ENCODE results near the gene AQP3.
"Not testable (repeated sequence)": the region's sequence is repeated elsewhere in the genome, so short reads cannot be mapped to it uniquely, and the experiment has no call there.

The AQP3 gene

DNA sequence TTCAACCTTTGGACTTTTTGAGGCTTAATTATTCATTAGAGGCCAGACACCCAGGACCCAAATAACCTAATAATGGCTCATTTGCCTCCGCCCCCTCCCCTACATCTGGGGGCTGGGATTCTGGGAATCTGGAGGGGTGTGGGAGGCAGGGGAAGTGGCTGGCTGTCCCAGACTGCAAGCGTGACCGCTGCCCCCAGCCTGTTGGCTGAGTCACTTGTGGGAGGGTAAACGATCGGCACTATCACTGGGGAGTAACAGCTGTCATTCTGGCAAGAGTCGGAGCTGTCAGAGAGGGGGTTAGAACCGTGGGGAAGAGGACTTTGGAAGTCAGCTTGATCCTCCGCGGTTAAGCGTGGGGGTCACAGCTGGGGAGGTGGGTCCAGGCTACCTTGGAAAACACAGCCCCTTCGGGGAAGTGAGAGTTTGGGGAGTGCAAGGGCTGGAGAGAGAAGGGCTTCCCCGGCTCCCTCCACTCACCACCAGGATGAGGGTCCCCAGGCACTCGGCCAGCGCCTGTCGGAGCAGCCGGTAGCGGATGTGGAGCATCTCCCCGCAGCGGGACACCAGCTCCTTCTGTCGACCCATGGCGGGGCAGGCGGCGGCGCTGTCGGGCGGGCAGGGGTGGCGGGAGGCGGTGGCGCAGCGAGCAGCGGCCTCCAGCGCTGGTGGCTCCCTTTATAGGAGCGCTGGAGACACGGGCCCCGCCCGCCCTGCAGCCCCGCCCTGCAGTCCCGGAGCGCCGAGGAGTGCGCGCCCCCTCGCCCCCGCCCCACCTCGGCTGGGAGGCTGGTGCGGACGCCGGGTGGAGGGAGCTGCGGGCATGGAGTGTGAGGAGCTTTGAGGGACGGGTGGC lies at the start of gene AQP3:
Gene AQP3, minus strand, starts transcription at position 648 of the 853 bp plus-strand sequence. Its CDS starts 63 bp downstream, at position 585.
- no peak for DNase-seq

- not testable (repeated sequence) for DNase-seq
Measured at GRCh38 chr9:33493819-33494218, 46.4 kb upstream of the AQP3 start.

DNA sequence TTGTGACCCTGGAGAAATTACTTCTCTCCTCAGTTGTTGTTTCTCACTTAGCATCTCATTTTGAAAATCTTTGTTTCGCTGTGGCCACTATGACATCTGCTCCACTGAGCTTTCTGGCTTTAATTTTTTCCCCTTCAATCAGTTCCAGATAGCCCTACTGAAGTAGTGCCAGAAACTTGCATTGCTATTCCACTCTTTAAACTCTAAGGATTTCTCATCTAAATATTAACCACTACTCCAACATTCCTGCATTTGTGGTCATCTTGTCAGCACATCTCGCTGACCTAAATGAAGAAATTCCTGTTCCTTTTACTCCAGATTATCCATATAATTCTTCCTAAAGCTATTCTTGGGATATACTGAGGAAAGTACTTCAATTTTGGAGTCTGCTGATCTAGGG lies 41.7 kb upstream of the AQP3 start:
- no peak for DNase-seq

- not testable (repeated sequence) for DNase-seq
Measured at GRCh38 chr9:33485312-33485711, 37.9 kb upstream of the AQP3 start.

DNA sequence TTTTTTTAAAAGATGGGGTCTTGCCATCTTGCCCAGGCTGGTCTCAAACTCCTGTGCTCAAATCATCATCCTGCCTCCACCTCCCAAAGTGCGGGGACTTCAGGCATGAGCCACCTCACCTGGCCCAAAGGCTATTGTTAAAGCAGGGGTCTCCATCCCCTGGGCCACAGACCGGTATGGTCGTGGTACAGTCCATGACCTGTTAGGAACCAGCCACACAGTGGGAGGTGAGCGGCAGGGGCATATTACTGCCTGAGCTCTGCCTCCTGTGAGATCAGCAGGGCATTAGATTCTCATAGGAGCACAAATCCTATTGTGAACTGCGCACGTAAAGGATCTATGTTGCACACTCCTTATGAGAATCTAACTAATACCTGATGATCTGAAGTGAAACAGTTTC lies 33.6 kb upstream of the AQP3 start:
- DNase-seq = no peak

DNA sequence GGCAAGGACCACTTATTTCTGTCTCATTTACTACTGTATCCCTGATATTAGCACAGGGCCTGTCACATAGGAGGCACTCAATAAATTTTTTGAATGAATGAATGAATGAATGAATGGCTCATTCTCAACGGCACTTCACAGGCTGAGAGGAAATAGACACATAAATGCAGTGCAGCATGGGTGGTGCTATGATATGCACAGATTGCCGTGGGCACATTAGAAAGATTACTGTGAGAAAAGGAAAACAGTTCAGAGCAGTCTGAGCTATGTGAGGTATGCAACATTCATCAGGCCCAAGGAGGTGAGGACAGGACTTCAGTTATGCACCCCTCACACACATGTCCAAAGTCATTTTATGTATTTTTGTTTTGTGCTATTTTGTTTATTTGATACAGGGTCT lies 32.7 kb upstream of the AQP3 start:
- no peak for DNase-seq

- no peak for DNase-seq
Measured at GRCh38 chr9:33476503-33476902, 29.1 kb upstream of the AQP3 start.

DNA sequence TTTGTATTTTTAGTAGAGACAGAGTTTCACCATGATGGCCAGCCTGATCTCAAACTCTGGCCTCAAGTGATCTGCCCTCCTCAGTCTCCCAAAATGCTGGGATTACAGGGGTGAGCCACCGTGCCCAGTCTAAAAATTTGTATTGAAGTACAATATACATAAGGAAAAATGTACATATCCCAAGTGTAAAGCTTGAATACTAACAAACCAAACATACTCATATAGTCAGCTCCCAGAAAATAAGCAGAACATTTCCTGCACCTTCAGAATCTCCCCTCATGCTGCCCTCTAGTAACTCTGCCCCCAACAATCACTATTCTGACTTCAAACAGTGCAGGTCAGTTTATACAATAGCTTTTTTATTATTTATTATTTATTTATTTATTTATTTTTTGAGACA lies 28.0 kb upstream of the AQP3 start:
- no peak for DNase-seq

DNA sequence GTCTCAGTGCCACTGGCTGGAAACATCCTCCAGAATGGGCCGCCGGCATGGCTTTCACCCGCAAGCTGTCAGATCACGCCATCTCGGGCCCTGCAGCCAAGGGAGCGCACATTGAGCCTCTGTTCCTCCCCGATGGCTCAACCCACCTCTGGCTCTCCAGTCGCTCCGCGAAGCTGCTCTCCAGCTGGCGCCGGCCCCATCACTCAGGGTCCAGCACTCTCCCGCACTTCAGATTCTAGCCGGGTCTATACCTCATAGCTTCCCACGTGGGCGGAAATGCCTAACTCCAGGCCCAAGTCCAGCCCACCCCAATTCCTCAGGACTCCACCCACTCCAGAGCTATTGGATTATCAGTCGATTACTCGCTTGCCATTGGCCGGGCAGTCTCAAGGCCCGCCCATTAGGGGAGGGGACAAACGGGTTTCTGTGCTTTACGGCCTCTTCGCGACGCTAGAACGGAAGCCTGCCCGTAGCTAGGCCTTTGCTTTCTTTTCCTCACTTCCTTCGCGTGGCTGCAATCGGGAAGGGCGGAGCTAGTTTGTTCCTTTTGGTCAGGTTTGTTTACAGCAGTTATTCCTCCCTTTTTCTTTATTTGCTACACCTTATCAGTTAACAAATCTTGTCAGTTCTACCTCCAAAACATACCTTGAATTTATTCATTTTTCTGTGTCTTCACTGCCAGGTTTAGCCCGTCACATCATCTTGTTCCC lies 26.4 kb upstream of the AQP3 start, which contains the start of gene NOL6:
Gene NOL6, minus strand, starts transcription at position 282 of the 710 bp plus-strand sequence. Its CDS starts 82 bp downstream, at position 200.
- DNase-seq = peak; percentile 97

DNA sequence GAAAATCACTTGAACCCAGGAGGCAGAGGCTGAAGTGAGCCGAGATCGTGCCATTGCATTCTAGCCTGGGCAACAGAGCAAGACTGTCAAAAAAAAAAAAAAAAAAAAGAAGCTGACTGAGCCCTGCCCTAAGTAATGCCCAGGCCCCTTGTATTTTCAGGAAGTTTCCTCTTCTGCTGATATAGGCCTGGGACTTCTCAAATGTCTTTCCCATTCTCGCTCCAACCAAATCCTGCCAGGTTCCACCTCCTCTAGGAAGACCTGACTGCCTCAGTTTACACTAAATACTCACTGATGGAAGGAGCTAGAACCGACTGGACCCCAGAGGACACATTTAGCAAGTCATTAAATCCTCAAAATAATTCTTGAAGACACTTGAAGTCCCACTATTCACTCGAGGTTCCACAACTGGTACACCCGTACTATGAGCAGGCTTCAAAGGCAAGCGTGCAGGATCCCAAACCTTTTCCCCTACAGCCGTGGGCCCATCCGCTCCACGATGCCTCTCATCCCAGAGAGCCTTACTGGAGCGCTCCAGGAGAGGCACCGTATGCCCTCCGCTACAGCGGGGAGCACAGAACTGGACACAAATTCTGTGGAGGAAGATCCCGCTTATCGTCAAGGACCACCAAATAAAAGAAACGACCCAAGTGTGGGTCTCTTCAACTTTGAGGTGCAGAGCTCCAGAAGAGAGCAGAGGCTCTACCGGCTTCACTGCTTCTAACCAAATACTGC lies 25.7 kb upstream of the AQP3 start:
- DNase-seq = no peak

DNA sequence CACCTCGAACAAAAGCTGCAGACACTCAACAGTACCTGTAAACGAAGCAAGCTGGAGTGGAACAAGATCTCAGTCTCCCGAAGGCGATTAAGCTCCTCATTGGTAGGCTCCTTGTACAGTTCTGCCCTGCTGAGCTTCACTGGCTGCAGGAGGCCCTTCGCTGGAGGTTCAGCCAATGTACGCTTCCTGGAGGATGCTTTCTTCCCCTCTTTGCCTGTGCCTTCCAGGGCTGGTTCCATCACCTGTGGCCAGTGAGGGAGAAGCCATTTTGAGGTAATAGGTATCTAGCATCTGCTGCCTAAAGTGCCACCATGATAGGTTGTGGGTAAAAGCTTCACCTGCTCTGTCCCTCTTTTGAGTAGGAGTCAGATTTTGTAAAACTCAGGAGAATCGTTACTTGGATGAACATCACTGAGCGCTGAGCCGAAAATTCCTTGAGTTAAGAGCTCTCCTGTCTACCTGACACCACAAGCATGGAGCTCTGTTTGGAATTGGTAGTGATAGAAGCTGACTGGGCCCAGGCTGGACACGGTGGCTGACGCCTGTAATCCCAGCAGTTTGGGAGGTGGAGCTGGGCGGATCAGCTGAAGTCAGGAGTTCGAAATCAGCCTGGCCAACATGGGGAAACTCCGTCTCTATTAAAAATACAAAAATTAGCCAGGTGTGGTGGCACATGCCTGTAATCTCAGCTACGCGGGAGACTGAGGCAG lies 24.9 kb upstream of the AQP3 start:
- DNase-seq = no peak

GRCh38 chr9:33471361-33471760 lies 24.0 kb upstream of the AQP3 start:
- no peak for DNase-seq

DNA sequence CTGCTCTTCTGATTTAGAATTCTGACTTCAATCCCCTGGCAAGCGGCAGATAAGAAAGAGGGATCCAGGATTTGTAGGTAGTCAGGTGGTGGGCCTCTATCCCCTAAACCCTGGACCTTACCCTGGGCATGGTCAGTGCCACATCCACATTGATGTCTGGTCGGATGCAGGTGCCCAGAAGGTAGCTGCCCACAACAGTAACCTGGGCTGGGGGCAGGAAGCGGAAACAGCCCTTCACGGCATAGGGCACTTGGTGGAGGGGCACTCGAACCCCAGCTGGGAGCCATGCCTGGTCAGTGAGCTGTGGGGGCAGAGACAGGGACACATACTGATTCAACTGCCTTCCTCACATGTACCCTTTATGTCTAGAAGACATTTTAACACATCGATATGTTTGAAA lies 22.5 kb upstream of the AQP3 start:
- no peak for DNase-seq

GRCh38 chr9:33468797-33469621 lies 21.6 kb upstream of the AQP3 start:
- no peak for DNase-seq

GRCh38 chr9:33468215-33468730 lies 20.9 kb upstream of the AQP3 start:
- DNase-seq = no peak

GRCh38 chr9:33467526-33467925 lies 20.1 kb upstream of the AQP3 start:
- DNase-seq = no peak

DNA sequence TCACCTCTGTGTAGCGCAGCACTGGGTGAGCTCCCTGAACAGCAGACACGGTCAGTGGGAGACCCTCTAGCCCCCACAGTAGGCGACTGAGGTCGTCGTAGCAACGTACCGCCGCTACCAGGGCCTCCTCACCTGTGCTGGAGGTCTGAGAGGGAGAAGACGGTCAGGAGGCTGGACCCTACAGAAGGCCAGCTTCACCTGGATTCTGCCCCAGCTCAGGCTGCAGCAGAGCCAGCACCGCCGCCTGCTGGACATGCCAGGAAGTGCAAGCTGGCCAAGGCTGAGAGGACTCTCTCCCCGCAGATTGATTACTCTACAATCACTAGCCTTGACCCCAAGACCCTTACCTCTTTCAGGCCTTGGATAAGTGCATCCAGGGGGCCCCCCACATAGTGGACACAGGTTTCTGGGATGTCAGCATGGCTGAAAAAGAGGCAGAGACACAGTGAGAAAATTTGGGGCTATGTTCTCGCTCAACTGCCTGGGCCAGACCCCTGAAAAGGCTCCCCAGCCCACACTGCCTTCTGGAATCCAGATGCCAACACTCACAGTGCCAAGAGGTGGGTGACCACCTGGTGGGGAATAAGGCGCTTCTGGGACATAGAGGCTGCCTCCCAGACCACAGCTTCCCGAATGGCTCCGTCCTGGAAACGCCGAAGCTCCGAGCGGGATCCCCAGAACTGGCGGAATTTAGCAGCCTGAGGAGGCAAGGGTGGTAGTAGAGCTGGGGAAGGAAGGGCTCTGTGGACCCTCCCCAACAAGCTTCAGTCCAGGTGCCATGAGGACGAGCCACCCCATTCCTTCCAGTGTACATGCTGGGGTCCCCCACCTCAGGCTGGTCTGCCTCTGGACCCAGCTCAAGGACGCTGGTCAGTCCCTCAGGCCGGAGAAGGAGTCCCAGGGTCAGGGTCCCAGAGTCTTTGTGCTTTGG lies 19.4 kb upstream of the AQP3 start:
- no peak for DNase-seq

GRCh38 chr9:33465596-33466564 lies 18.5 kb upstream of the AQP3 start:
- DNase-seq = no peak

DNA sequence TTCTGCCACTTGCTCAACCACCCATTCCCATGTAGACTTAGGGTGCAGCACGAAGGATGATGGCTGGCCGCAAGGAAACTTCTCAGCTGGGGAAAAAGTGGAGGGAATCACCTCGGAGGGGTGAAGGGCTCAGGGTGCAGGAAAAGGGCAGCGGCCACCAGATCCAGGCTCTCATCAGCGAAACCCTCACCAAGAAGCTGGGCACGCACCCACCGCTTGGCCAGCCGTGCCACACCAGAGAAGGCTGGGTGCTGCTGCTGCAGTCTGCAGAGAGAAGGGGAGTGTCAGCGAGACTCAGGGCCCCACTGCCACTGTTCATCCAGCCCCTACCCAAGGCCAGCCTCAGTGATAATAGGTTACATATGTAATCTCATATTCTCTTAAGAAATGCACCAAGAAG lies 17.7 kb upstream of the AQP3 start:
- DNase-seq = no peak
